SK-N-SH (cell line): Measurements from ENCODE around the gene RGS18.

Source experiments
- CTCF ChIP-seq: fragments of 200-600 bp; sonication (generic); IDR thresholded peaks from 2 replicates; pipeline ENCODE4 v1.6.1; 2017; ENCODE audit warnings: antibody characterized with exemption, mild to moderate bottlenecking, moderate library complexity
- FOXM1 ChIP-seq: IDR thresholded peaks from 2 replicates; pipeline ENCODE4 v1.4.0; 2012; ENCODE audit warnings: low read depth, mild to moderate bottlenecking
- NFIC ChIP-seq: IDR thresholded peaks from 2 replicates; pipeline ENCODE4 v1.4.0; 2012; ENCODE audit warnings: borderline replicate concordance

GRCh38 chr1:192183788-192184187 is 25.5 kb downstream of the RGS18 start:
- TF ChIP-seq FOXM1 (no peak), CTCF (no peak), NFIC (no peak)
